ES-I3 (cell line): ENCODE data around the gene SYCN.
"Not testable (repeated sequence)": the region's sequence is repeated elsewhere in the genome, so short reads cannot be mapped to it uniquely, and the experiment has no call there.

Source experiments
- H3K36me3 ChIP-seq: 2 replicates; pipeline ENCODE4 v1.6.1; 2013; ENCODE audit warnings: mild to moderate bottlenecking, low read length, control low read depth, moderate library complexity; ENCODE audit not compliant: insufficient read depth
- H3K4me1 ChIP-seq: 2 replicates; pipeline ENCODE4 v1.6.1; 2013; ENCODE audit warnings: mild to moderate bottlenecking, control low read depth, low read length; ENCODE audit not compliant: insufficient read depth
- H3K9ac ChIP-seq: 2 replicates; pipeline ENCODE4 v1.6.1; 2013; ENCODE audit warnings: low read depth, mild to moderate bottlenecking, low read length, moderate library complexity
- H3K9me3 ChIP-seq: 2 replicates; pipeline ENCODE4 v1.6.1; 2013; ENCODE audit warnings: mild to moderate bottlenecking, low read length, moderate library complexity; ENCODE audit not compliant: control insufficient read depth, insufficient read depth

SYCN gene

DNA sequence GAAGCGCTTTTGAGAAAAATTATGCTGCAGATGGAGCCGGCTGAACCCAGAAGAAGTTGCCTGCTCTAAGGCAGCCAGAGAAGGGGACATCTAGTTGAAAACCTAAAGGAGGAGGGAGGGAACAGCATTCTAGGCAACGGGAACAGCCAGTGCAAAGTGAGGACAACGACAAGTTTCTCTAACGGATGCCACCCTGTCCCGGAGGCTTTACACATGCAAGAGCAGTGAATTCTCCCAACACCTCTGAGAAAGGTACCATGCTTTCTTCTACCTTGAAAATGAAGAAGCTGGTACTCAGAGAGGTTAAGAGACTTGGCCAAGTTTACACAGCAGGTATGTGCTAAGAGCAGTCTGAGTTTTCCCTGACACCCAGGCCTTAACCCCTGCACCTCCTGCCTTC lies 34.9 kb upstream of the SYCN start:
- Histone ChIP-seq H3K4me1 (no peaks in the 10 kb centered on the region; the same call in 1 of the 2 replicates), H3K9me3 (no peaks in the 10 kb centered on the region), H3K36me3 (no peaks in the 10 kb centered on the region), H3K9ac (no peak overlapping the region)

GRCh38 chr19:39238209-39238608 lies 34.1 kb upstream of the SYCN start:
- Histone ChIP-seq H3K9me3 (no peaks in the 10 kb centered on the region), H3K4me1 (no peaks in the 10 kb centered on the region; the same call in 1 of the 2 replicates), H3K9ac (no peak overlapping the region), H3K36me3 (no peaks in the 10 kb centered on the region)

- H3K9ac ChIP-seq = no peak overlapping the region
Observed at GRCh38 chr19:39237200-39238184, 33.4 kb upstream of the SYCN start.

DNA sequence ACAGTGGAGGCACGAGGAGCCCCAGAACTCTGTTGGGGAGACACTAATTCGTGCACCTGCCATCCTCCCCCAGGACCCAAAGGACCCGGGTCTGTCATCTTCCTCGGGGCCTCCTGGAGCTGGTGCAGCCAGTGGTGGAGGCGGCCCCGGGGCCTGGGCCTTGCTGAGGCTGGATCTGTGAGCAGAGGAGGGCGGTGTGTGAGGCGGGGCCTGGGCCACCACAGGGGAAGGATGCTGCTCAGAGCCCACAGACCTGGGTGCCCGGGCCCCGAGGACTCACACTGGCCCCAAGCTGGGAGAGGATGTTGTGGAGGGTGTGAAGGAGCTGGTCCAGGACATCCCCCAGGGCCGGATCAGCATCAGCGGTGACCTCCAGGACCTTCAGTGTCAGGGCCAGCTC lies 32.5 kb upstream of the SYCN start:
- Histone ChIP-seq H3K9me3 (no peaks in the 10 kb centered on the region), H3K9ac (no peak overlapping the region), H3K4me1 (no peaks in the 10 kb centered on the region; the same call in 1 of the 2 replicates), H3K36me3 (no peaks in the 10 kb centered on the region)

More at GRCh38 chr19:39237200-39238184, 33.4 kb upstream of the SYCN start:
- Histone ChIP-seq H3K36me3 (no peaks in the 10 kb centered on the region), H3K9me3 (no peaks in the 10 kb centered on the region), H3K4me1 (no peaks in the 10 kb centered on the region; the same call in 1 of the 2 replicates)

DNA sequence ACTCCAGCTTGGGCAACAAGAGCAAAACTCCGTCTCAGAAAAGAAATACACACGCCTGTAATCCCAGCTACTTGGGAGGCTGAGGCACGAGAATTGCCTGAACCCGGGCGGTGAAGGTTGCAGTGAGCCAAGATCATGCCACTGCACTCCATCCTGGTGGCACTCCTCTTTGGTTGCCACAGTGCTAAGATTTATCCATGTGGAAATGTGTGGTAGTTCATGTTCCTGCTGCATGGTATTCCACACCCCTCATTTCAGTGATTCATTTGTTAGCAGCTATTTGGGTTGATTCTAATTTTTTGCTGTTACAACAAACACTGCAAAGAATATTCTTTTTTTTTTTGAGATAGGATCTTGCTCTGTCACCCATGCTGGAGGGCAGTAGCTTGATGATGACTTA lies 28.6 kb upstream of the SYCN start:
- Histone ChIP-seq H3K4me1 (no peaks in the 10 kb centered on the region; the same call in 1 of the 2 replicates), H3K36me3 (no peaks in the 10 kb centered on the region), H3K9me3 (no peaks in the 10 kb centered on the region), H3K9ac (no peak overlapping the region)

DNA sequence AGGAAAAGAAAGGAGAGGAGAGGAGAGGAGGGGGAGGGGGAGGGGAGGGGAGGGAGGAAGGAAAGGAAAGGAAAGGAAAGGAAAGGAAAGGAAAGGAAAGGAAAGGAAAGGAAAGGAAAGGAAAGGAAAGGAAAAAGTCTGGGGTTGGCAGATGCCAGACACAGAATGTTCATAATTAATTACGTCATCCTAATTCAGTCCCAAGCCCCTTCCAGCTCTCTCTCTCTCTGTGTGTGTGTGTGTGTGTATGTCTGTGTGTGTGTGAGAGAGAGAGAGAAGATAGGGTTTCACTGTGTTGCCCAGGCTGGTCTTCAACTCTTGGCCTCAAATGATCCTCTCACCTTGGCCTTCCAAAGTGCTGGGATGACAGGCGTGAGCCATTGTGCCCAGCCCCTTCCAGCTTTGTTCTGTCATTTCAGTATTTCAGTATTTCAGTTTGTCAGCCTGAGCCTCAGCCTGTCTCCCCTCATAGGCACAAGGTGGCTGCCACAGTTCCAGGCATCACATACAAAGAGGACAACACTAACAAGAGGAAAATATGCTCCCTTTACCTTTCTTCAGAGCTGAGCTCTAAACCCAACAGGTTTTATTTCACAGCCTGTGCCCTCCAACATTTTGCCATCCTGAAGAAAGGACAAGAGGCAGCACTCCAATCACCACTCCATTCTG lies 26.2 kb upstream of the SYCN start:
- no peaks in the 10 kb centered on the region for H3K9me3 ChIP-seq
- no peaks in the 10 kb centered on the region for H3K36me3 ChIP-seq
- H3K9ac ChIP-seq = no peak overlapping the region
- no peaks in the 10 kb centered on the region for H3K4me1 ChIP-seq

- Histone ChIP-seq H3K4me1 (no peaks in the 10 kb centered on the region), H3K9me3 (no peaks in the 10 kb centered on the region), H3K9ac (no peak overlapping the region), H3K36me3 (no peaks in the 10 kb centered on the region)
Observed at GRCh38 chr19:39224910-39225309, 20.8 kb upstream of the SYCN start.

GRCh38 chr19:39223703-39224279 lies 19.7 kb upstream of the SYCN start:
- no peaks in the 10 kb centered on the region for H3K9me3 ChIP-seq
- H3K36me3 ChIP-seq = no peaks in the 10 kb centered on the region
- no peaks in the 10 kb centered on the region for H3K4me1 ChIP-seq
- H3K9ac ChIP-seq = no peak overlapping the region

- H3K9me3 ChIP-seq, H3K9ac ChIP-seq, H3K36me3 ChIP-seq, H3K4me1 ChIP-seq: not testable (repeated sequence)
Observed at GRCh38 chr19:39219108-39219507, 15.0 kb upstream of the SYCN start.

GRCh38 chr19:39218230-39219007 lies 14.4 kb upstream of the SYCN start:
- Histone ChIP-seq H3K4me1 (no peaks in the 10 kb centered on the region), H3K9me3 (no peaks in the 10 kb centered on the region), H3K9ac (no peak overlapping the region), H3K36me3 (no peaks in the 10 kb centered on the region)

DNA sequence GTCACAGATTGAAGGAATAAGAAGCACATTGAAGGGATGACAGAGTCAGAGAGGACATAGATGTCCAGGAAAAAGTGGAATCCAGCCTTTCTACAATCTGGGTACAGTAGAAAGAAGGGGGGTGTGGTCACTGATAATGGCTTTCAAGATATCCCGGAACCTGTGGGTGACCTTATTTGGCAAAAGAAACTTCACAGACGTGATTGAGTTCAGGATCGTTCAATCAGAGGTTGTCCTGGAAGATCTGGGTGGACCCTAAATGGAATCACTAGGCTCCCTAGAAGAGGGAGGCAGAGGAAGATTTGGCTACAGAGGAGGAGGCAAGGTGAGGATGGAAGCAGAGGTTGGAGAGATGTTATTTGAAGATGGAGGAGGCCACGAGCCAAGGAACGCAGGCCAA lies 13.0 kb upstream of the SYCN start:
- Histone ChIP-seq H3K4me1 (no peaks in the 10 kb centered on the region), H3K36me3 (no peaks in the 10 kb centered on the region)

GRCh38 chr19:39215323-39215722 lies 11.3 kb upstream of the SYCN start:
- not testable (repeated sequence) for H3K9me3 ChIP-seq, H3K4me1 ChIP-seq, H3K9ac ChIP-seq, H3K36me3 ChIP-seq

More for the DNA sequence above, 13.0 kb upstream of the SYCN start:
- H3K9me3 ChIP-seq = no peaks in the 10 kb centered on the region
- H3K9ac ChIP-seq = no peak overlapping the region

GRCh38 chr19:39212375-39212742 lies 8.3 kb upstream of the SYCN start:
- Histone ChIP-seq H3K36me3 (no peaks in the 10 kb centered on the region), H3K4me1 (no peaks in the 10 kb centered on the region), H3K9ac (no peak overlapping the region)

GRCh38 chr19:39211731-39212374 lies 7.8 kb upstream of the SYCN start:
- Histone ChIP-seq H3K9ac (no peak overlapping the region), H3K9me3 (no peaks in the 10 kb centered on the region), H3K36me3 (no peaks in the 10 kb centered on the region), H3K4me1 (no peaks in the 10 kb centered on the region)

More at GRCh38 chr19:39212375-39212742, 8.3 kb upstream of the SYCN start:
- no peaks in the 10 kb centered on the region for H3K9me3 ChIP-seq
